Lower leg skin (tissue), 3 donors: ENCODE data around the gene SDHD.

ENCODE experiments used
- CTCF ChIP-seq, 3 donors: fragments of 450-650 bp; IDR thresholded peaks; one replicate each; pipeline ENCODE4 v1.5.1; 2016; ENCODE audit warnings: antibody characterized with exemption in 3 of 3, mild to moderate bottlenecking in 3 of 3, moderate library complexity in 2 of 3
- POLR2A ChIP-seq, 2 donors: fragments of 450-650 bp; IDR thresholded peaks; one replicate each; pipeline ENCODE4 v1.6.1; 2016 to 2017; ENCODE audit warnings: antibody characterized with exemption in 2 of 2, mild to moderate bottlenecking in 1 of 2, moderate library complexity in 1 of 2

GRCh38 chr11:112106070-112106469 lies 19.4 kb downstream of the SDHD start:
- no peak for TF ChIP-seq CTCF (IDR thresholded peaks at IDR 0.05)
- no peak for TF ChIP-seq POLR2A (IDR thresholded peaks at IDR 0.05)
